Esophagus squamous epithelium (tissue), 5 donors: ENCODE measurements around the gene NID1. TPM values are rescaled to one million over a fixed set of nuclear protein-coding genes. Genes with fewer than 3 reads are reported as not detected.

Experiments used
- DNase-seq: peaks from one replicate; lab custom pipeline; 2025; lab: John Stamatoyannopoulos, UW
- H3K27ac ChIP-seq, 4 donors: fragments of 200-600 bp; sonication (generic); one replicate each; pipeline ENCODE4 v1.5.1; 2016 to 2019; ENCODE audit warnings: mild to moderate bottlenecking in 1 of 4
- H3K27me3 ChIP-seq, 4 donors: fragments of 200-600 bp; sonication (generic); 1 replicate in 3 of 4; 2 replicates in 1 of 4; pipeline versions ENCODE4 v1.5.1 to v1.6.0; 2017 to 2021; ENCODE audit warnings: antibody characterized with exemption in 1 of 4
- H3K36me3 ChIP-seq, 3 donors: fragments of 200-600 bp; sonication (generic); one replicate each; pipeline ENCODE4 v1.5.1; 2016 to 2019
- H3K4me1 ChIP-seq, 3 donors: fragments of 200-600 bp; sonication (generic); one replicate each; pipeline ENCODE4 v1.5.1; 2017 to 2019
- H3K4me3 ChIP-seq, 4 donors: fragments of 200-600 bp; sonication (generic); 1 replicate in 3 of 4; 2 replicates in 1 of 4; pipeline ENCODE4 v1.5.1; 2016 to 2019; ENCODE audit warnings: mild to moderate bottlenecking in 2 of 4, moderate library complexity in 1 of 4
- H3K9me3 ChIP-seq, 3 donors: fragments of 200-600 bp; sonication (generic); one replicate each; pipeline ENCODE4 v1.5.1; 2016 to 2019
- CTCF ChIP-seq, 6 experiments: fragments of 450-650 bp in 4 of 6; fragments of 200-600 bp in 2 of 6; sonication (generic) in 2 of 6; IDR thresholded peaks; one replicate each; pipeline ENCODE4 v1.5.1; 2016 to 2019; ENCODE audit warnings: antibody characterized with exemption in 6 of 6, mild to moderate bottlenecking in 4 of 6, moderate library complexity in 4 of 6
- POLR2A ChIP-seq, 4 donors: fragments of 450-650 bp; IDR thresholded peaks; one replicate each; pipeline ENCODE4 v1.6.1; 2017; ENCODE audit warnings: antibody characterized with exemption in 4 of 4, mild to moderate bottlenecking in 4 of 4, moderate library complexity in 3 of 4
- WGBS, 2 donors: methylation state at CpG; one replicate each; pipeline ENCODE4 v1.1.5; 2018; 5-methylcytosine and 5-hydroxymethylcytosine counted together
- intact Hi-C: fragments of 100-400 bp; cut with DNase I; formaldehyde crosslinking; loops from one replicate; pipeline ENCODE4 v1.15.0; 2022
- total RNA-seq, 4 donors: library from RNA; depleted of rRNA; stranded (reverse); fragments of >200 nt; gene quantifications; one replicate each; pipeline ENCODE4 v1.1.0, GENCODE V29; 2016
- donor health status: DM: yes; HTN: yes; CAD: no.

Gene NID1
- total RNA-seq, 4 donors from 2014 or later = 3.6 to 120 (median 28.5) TPM

GRCh38 chr1:236033336-236033735 is 31.6 kb downstream of the NID1 start:
- Histone ChIP-seq H3K27me3 (no peaks in the 10 kb centered on the region), H3K4me1 (peaks cover 0 to 19% (median 0%) of the 10 kb centered on the region in 3 donors), H3K27ac (no peak overlapping the region), H3K36me3 (peaks cover 0 to 64% (median 0%) of the 10 kb centered on the region in 3 donors), H3K4me3 (no peak overlapping the region), H3K9me3 (no peaks in the 10 kb centered on the region)
- TF ChIP-seq CTCF (IDR thresholded peaks at IDR 0.05) = no peak
- intact Hi-C loops = no loop called here
- no peak for DNase-seq
- 56 to 76% methylated on average over 4 of the region's 4 CpGs for WGBS, 2 donors

- Histone ChIP-seq H3K9me3 (no peaks in the 10 kb centered on the region), H3K4me1 (no peaks in the 10 kb centered on the region), H3K4me3 (no peak overlapping the region), H3K27ac (no peak overlapping the region), H3K27me3 (no peaks in the 10 kb centered on the region), H3K36me3 (peaks cover 0 to 73% (median 0%) of the 10 kb centered on the region in 3 donors)
- TF ChIP-seq POLR2A (IDR thresholded peaks at IDR 0.05) = no peak
- no peak for TF ChIP-seq CTCF (IDR thresholded peaks at IDR 0.05)
- WGBS, 2 donors = 32 to 43% methylated on average over 3 of the region's 3 CpGs
- intact Hi-C loops = no loop called here
- no peak for DNase-seq
These were observed 34.4 kb downstream of the NID1 start for GRCh38 chr1:236030534-236030933.

GRCh38 chr1:236029428-236029940 is 35.4 kb downstream of the NID1 start:
- Histone ChIP-seq H3K27me3 (no peaks in the 10 kb centered on the region), H3K36me3 (peaks cover 0 to 84% (median 0%) of the 10 kb centered on the region in 3 donors), H3K4me3 (no peak overlapping the region), H3K4me1 (no peaks in the 10 kb centered on the region), H3K9me3 (no peaks in the 10 kb centered on the region), H3K27ac (no peak overlapping the region)
- intact Hi-C loops = no loop called here
- no peak for DNase-seq
- WGBS, 2 donors = 85 to 90% methylated on average over 4 to 5 of the region's 26 CpGs
- no peak for TF ChIP-seq CTCF (IDR thresholded peaks at IDR 0.05)
- no peak for TF ChIP-seq POLR2A (IDR thresholded peaks at IDR 0.05)

- H3K27me3 ChIP-seq = no peaks in the 10 kb centered on the region
- intact Hi-C loops = no loop called here
- H3K27ac ChIP-seq = no peak overlapping the region
- DNase-seq = no peak
- H3K9me3 ChIP-seq = no peaks in the 10 kb centered on the region
- TF ChIP-seq POLR2A (IDR thresholded peaks at IDR 0.05) (no peak), CTCF (IDR thresholded peaks at IDR 0.05) (no peak)
- 74 to 77% methylated on average over 4 of the region's 4 CpGs for WGBS, 2 donors
- H3K36me3 ChIP-seq = peaks cover 0 to 96% (median 0%) of the 10 kb centered on the region in 3 donors
- peaks cover 0 to 5% (median 0%) of the 10 kb centered on the region in 3 donors for H3K4me1 ChIP-seq
- H3K4me3 ChIP-seq = no peak overlapping the region
These were observed 37.8 kb downstream of the NID1 start for GRCh38 chr1:236027104-236027503.

- peak overlapping the region in 1 of 4 donors; percentile 8 for H3K27ac ChIP-seq
- H3K36me3 ChIP-seq = peaks cover 0 to 83% (median 0%) of the 10 kb centered on the region in 3 donors
- peaks cover 0 to 14% (median 8%) of the 10 kb centered on the region in 3 donors for H3K4me1 ChIP-seq
- H3K9me3 ChIP-seq = no peaks in the 10 kb centered on the region
- WGBS, 2 donors = 94% methylated on average over 14 of the region's 14 CpGs
- TF ChIP-seq POLR2A (IDR thresholded peaks at IDR 0.05) (no peak), CTCF (IDR thresholded peaks at IDR 0.05) (no peak)
- intact Hi-C loops = no loop called here
- H3K4me3 ChIP-seq = no peak overlapping the region
- no peak for DNase-seq
- H3K27me3 ChIP-seq = no peaks in the 10 kb centered on the region
These were observed 39.1 kb downstream of the NID1 start for GRCh38 chr1:236025836-236026235.
